Fibroblast of the aortic adventitia (primary cell): ENCODE results near the gene SLC13A4. TPM values are rescaled to one million over a fixed set of nuclear protein-coding genes. Genes with fewer than 3 reads are reported as not detected.
A peak's percentile ranks its signal among the peaks of the same experiment; 100 is the strongest.

ENCODE experiments used
- DNase-seq: peaks from one replicate; pipeline ENCODE4 v3.0.0-alpha.2; 2010; ENCODE audit warnings: low read depth
- H3K4me3 ChIP-seq: 2 replicates; pipeline ENCODE4 v1.5.1; 2011; ENCODE audit warnings: low read depth, mild to moderate bottlenecking, control low read depth, low read length, moderate library complexity
- total RNA-seq: library from RNA; depleted of rRNA; stranded (reverse); fragments of >200 nt; gene quantifications from 2 replicates; pipeline ENCODE4 v1.2.3, GENCODE V29; 2012; ENCODE audit warnings: low replicate concordance
- TF ChIP-seq, protein P1 (sequence below): IDR thresholded peaks from 2 replicates; pipeline ENCODE4 v1.5.1; 2011; ENCODE audit warnings: mild to moderate bottlenecking, low read length, control low read depth, inconsistent platforms; ENCODE audit not compliant: insufficient read depth

SLC13A4 gene
- total RNA-seq, 1 donor, result 0.99 TPM

DNA sequence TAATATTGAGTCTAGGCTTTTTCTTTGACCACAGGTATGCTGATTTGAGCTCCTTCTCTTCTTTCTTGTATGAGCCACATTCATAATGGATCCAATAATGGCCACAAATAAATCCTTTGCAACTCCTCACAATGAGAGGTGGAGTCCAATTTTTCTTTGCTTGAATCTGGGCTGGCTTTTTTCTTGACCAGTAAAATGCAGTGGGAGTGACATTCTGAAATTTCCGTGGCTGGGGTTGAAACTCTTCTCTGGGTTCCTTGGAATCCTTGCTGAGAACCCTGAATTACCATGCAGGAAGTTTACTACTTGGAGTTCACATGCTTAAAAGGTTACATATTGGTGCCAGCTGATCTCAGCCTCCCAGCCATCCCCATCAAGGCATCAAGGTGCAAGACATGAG lies 43.1 kb upstream of the SLC13A4 start:
- no peak overlapping the region for H3K4me3 ChIP-seq
- DNase-seq, result no peak

DNA sequence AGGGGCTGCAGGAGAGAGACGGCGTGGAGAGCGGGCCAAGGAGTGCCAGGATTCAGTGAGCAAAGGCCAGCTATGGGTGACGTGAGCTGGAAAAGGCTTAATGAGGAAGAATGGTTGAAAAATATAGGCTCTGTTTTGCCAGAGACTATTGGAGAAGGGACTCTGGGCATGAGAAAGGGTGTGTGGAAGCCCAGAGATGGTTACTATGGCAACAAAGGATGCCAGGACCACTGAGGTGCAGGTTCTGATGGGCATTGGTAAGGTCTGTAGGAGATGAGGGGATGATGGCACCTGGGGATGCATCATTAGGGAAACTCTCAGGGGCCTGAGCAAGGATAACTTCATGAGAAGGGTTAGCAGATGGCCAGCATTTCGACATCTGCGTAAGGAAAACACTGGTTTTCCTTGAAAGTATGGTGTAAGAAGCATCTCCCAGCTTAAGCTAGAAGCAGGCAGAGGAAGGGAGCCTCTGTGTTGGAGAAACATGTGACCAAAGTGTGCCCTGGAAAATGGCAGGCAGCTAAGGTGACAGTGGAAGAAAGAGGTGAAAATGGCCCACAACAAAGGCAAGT lies 42.2 kb upstream of the SLC13A4 start:
- TF ChIP-seq, protein P1, sequence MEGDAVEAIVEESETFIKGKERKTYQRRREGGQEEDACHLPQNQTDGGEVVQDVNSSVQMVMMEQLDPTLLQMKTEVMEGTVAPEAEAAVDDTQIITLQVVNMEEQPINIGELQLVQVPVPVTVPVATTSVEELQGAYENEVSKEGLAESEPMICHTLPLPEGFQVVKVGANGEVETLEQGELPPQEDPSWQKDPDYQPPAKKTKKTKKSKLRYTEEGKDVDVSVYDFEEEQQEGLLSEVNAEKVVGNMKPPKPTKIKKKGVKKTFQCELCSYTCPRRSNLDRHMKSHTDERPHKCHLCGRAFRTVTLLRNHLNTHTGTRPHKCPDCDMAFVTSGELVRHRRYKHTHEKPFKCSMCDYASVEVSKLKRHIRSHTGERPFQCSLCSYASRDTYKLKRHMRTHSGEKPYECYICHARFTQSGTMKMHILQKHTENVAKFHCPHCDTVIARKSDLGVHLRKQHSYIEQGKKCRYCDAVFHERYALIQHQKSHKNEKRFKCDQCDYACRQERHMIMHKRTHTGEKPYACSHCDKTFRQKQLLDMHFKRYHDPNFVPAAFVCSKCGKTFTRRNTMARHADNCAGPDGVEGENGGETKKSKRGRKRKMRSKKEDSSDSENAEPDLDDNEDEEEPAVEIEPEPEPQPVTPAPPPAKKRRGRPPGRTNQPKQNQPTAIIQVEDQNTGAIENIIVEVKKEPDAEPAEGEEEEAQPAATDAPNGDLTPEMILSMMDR, result no peak
- DNase-seq, result peak; percentile 12
- no peak overlapping the region for H3K4me3 ChIP-seq

More for the DNA sequence above, 43.1 kb upstream of the SLC13A4 start:
- TF ChIP-seq, protein P1, result no peak

- H3K4me3 ChIP-seq, result no peak overlapping the region
- TF ChIP-seq, protein P1, result no peak
- DNase-seq, result no peak
Observed at GRCh38 chr7:135769005-135769802, 41.2 kb upstream of the SLC13A4 start.

- TF ChIP-seq, protein P1, result no peak
- no peak overlapping the region for H3K4me3 ChIP-seq
- no peak for DNase-seq
Observed at GRCh38 chr7:135768467-135768866, 40.5 kb upstream of the SLC13A4 start.

- TF ChIP-seq, protein P1, result no peak
- DNase-seq, result no peak
- H3K4me3 ChIP-seq, result no peak overlapping the region
Observed at GRCh38 chr7:135768064-135768463, 40.1 kb upstream of the SLC13A4 start.

- peak; percentile 72 for DNase-seq
- TF ChIP-seq, protein P1, result no peak
- no peak overlapping the region for H3K4me3 ChIP-seq
Observed at GRCh38 chr7:135763261-135763660, 35.3 kb upstream of the SLC13A4 start.
